SK-N-SH (cell line): ENCODE results near the gene RBCK1. TPM values are rescaled to one million over a fixed set of nuclear protein-coding genes. Genes with fewer than 3 reads are reported as not detected.
A peak's percentile ranks its signal among the peaks of the same experiment; 100 is the strongest.

ENCODE experiments used
- CTCF ChIA-PET: fragments of 300-600, 350-600 bp; formaldehyde crosslinking; extraction: SDS; loops from one replicate; lab custom pipeline; 2021; lab: Yijun Ruan, JAX
- POLR2A ChIA-PET: fragments of 350-600 bp; sonication (Branson Sonifier 250); formaldehyde crosslinking; extraction: SDS; loops from one replicate; lab custom pipeline; 2020; ENCODE audit warnings: antibody characterized with exemption, inconsistent platforms; lab: Yijun Ruan, JAX
- DNase-seq: peaks from one replicate; pipeline ENCODE4 v3.0.0; 2012
- H2AFZ ChIP-seq: fragments of 200-600 bp; sonication (generic); 2 replicates; pipeline ENCODE4 v1.8.1; 2016; ENCODE audit warnings: antibody characterized with exemption, mild to moderate bottlenecking, low read depth
- H3F3A ChIP-seq: fragments of 200-600 bp; sonication (generic); replicated peaks from 2 replicates; pipeline ENCODE3; 2016; ENCODE audit warnings: antibody characterized with exemption, mild to moderate bottlenecking; ENCODE audit not compliant: insufficient read depth
- H3K27ac ChIP-seq, 2 experiments: fragments of 200-500 bp in 1 of 2; fragments of 200-600 bp in 1 of 2; sonication (Bioruptor generic) in 1 of 2; sonication (generic), shearing (Covaris generic) in 1 of 2; 2 replicates each; pipeline versions ENCODE4 v1.5.1 to v1.6.1; 2014 to 2016; ENCODE audit warnings: low read depth in 2 of 2, inconsistent platforms in 1 of 2, low read length in 1 of 2, mild to moderate bottlenecking in 1 of 2, mixed read lengths in 1 of 2
- H3K27me3 ChIP-seq: fragments of 200-600 bp; sonication (generic), shearing (Covaris generic); 2 replicates; pipeline ENCODE4 v1.6.1; 2016; ENCODE audit warnings: mixed run types; ENCODE audit not compliant: insufficient read depth
- H3K36me3 ChIP-seq, 2 experiments: fragments of 200-500 bp in 1 of 2; fragments of 200-600 bp in 1 of 2; sonication (Bioruptor generic) in 1 of 2; sonication (generic) in 1 of 2; replicated peaks in 1 of 2; 2 replicates each; pipeline versions ENCODE3 to v1.5.1; 2014 to 2016; ENCODE audit warnings: low read length in 1 of 2, mild to moderate bottlenecking in 1 of 2; ENCODE audit not compliant: insufficient read depth in 2 of 2, control insufficient read depth in 1 of 2
- H3K4me1 ChIP-seq, 2 experiments: fragments of 200-500 bp in 1 of 2; fragments of 200-600 bp in 1 of 2; sonication (Bioruptor generic) in 1 of 2; sonication (generic), shearing (Covaris generic) in 1 of 2; 2 replicates each; pipeline versions ENCODE4 v1.5.1 to v1.6.1; 2014 to 2016; ENCODE audit warnings: low read depth in 1 of 2, low read length in 1 of 2, mixed run types in 1 of 2; ENCODE audit not compliant: insufficient read depth in 2 of 2, control insufficient read depth in 1 of 2
- H3K4me2 ChIP-seq: fragments of 200-600 bp; sonication (generic), shearing (Covaris generic); 2 replicates; pipeline ENCODE4 v1.6.1; 2017; ENCODE audit warnings: mixed run types
- H3K4me3 ChIP-seq, 2 experiments: fragments of 200-500 bp in 1 of 2; fragments of 200-600 bp in 1 of 2; sonication (Bioruptor generic) in 1 of 2; sonication (generic), shearing (Covaris generic) in 1 of 2; 2 replicates each; pipeline versions ENCODE4 v1.5.1 to v1.8.1; 2014 to 2016; ENCODE audit warnings: low read depth in 2 of 2, inconsistent platforms in 1 of 2, low read length in 1 of 2, mild to moderate bottlenecking in 1 of 2, mixed read lengths in 1 of 2, moderate library complexity in 1 of 2
- H3K79me2 ChIP-seq: fragments of 200-600 bp; sonication (generic); 2 replicates; pipeline ENCODE4 v1.8.1; 2017; ENCODE audit warnings: mild to moderate bottlenecking; ENCODE audit not compliant: insufficient read depth
- H3K9ac ChIP-seq: fragments of 200-600 bp; sonication (generic); 2 replicates; pipeline ENCODE4 v1.6.1; 2017; ENCODE audit warnings: mixed run types
- H3K9me2 ChIP-seq: fragments of 200-600 bp; sonication (generic); 2 replicates; pipeline ENCODE4 v1.6.1; 2017; ENCODE audit warnings: mixed run types
- H3K9me3 ChIP-seq: fragments of 200-600 bp; sonication (generic); 2 replicates; pipeline ENCODE4 v1.6.1; 2017; ENCODE audit warnings: mixed run types, mild to moderate bottlenecking, moderate library complexity
- H4K20me1 ChIP-seq: fragments of 200-600 bp; sonication (generic); 2 replicates; pipeline ENCODE4 v1.6.1; 2017; ENCODE audit warnings: mild to moderate bottlenecking, mixed run types; ENCODE audit not compliant: insufficient read depth
- ELF1 ChIP-seq: IDR thresholded peaks from 2 replicates; pipeline ENCODE4 v1.4.0; 2012
- FOSL2 ChIP-seq: IDR thresholded peaks from 2 replicates; pipeline ENCODE4 v1.4.0; 2012; ENCODE audit warnings: low read depth, mild to moderate bottlenecking, moderate library complexity, borderline replicate concordance
- GABPA ChIP-seq: IDR thresholded peaks from 2 replicates; pipeline ENCODE4 v1.4.0; 2012; ENCODE audit warnings: low read depth, mild to moderate bottlenecking
- IRF3 ChIP-seq: fragments of 150-350 bp; IDR thresholded peaks from 2 replicates; pipeline ENCODE4 v1.6.1; 2016; ENCODE audit warnings: mild to moderate bottlenecking, low read depth, low read length
- JUND ChIP-seq: IDR thresholded peaks from 2 replicates; pipeline ENCODE4 v1.4.0; 2012
- MXI1 ChIP-seq: IDR thresholded peaks from 2 replicates; pipeline ENCODE4 v1.6.1; 2012; ENCODE audit warnings: mild to moderate bottlenecking, low read depth, low read length, improper control_type of control experiment
- PBX3 ChIP-seq: IDR thresholded peaks from 2 replicates; pipeline ENCODE4; 2012
- POLR2AphosphoS5 ChIP-seq: IDR thresholded peaks from 2 replicates; pipeline ENCODE4 v1.6.1; 2012; ENCODE audit warnings: low read depth, low read length
- RAD21 ChIP-seq: IDR thresholded peaks from 2 replicates; pipeline ENCODE4 v1.6.1; 2012; ENCODE audit warnings: mild to moderate bottlenecking, low read length
- RXRA ChIP-seq: IDR thresholded peaks from 2 replicates; pipeline ENCODE4 v1.4.0; 2012; ENCODE audit warnings: low read depth, mild to moderate bottlenecking, borderline replicate concordance
- SIN3A ChIP-seq: IDR thresholded peaks from 2 replicates; pipeline ENCODE4 v1.6.1; 2012; ENCODE audit warnings: low read depth, mild to moderate bottlenecking, low read length, moderate library complexity, borderline replicate concordance
- TAF1 ChIP-seq: IDR thresholded peaks from 2 replicates; pipeline ENCODE4 v1.6.1; 2012; ENCODE audit warnings: low read depth, mild to moderate bottlenecking, low read length, moderate library complexity, borderline replicate concordance
- USF1 ChIP-seq: IDR thresholded peaks from 2 replicates; pipeline ENCODE4 v1.4.0; 2012; ENCODE audit warnings: low read depth, borderline replicate concordance
- YY1 ChIP-seq: IDR thresholded peaks from 2 replicates; pipeline ENCODE4 v1.4.0; 2012; ENCODE audit warnings: low read depth, mild to moderate bottlenecking
- WGBS: methylation state at CpG from one replicate; pipeline ENCODE4 v1.1.6; 2017; ENCODE audit warnings: low lambda C conversion rate; 5-methylcytosine and 5-hydroxymethylcytosine counted together
- polyA plus RNA-seq, 3 experiments: library from polyadenylated mRNA; depleted of rRNA; stranded (reverse); fragments of >200 nt; gene quantifications; 2 replicates each; pipeline ENCODE4 v1.2.3, GENCODE V29; 2012

RBCK1 gene
- polyA plus RNA-seq (2012; rRNA removed): 94.3 and 105 TPM in 2 replicates
- 55.2 and 70.2 TPM in 2 replicates for polyA plus RNA-seq (2012; cell fraction: cytosol; rRNA removed)
- 264 and 271 TPM in 2 replicates for polyA plus RNA-seq (2012; cell fraction: nucleus; rRNA removed)

DNA sequence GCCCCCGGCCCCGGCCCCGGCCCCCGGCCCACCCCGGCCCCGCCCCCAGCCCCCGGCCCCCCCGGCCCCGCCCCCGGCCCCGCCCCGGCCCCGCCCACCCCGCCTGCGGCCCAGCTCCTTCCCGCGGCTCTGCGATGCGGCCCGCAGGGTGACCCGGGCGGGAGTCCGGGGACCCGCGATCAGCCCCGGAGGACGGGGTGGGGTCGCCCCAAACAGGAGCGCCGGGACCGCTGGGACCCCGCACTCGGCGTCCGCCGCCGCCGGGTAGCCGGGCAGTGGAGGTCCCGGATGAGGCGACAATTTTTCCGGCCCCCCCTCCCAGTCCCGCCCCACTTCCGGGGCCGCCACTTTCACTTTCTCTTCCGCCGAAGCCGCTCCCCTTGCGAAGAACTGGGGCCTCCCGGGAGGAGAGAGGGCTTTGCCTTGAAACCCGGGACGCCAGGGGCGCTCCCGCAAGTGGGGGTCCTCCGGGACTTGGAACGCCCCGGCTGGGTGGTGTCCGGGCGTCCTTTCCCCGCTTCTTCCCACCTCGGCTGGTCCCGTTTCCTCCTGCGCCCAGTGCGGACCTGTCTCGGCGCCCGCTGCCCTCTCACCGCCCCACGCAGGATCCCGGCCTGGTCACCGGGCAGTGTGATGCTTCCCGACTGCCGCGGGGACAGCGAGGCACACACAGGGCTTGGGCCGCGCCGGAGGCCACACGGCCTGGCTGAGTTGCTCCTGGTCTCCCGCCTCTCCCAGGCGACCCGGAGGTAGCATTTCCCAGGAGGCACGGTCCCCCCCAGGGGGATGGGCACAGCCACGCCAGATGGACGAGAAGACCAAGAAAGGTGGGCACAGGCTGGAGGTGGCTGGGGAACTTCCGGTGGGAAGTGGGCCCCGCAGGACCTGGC lies at the start of gene RBCK1:
TSS of gene RBCK1 (plus strand) at position 347 of the 890 bp plus-strand sequence. CDS start at position 806, 459 bp downstream.
- Histone ChIP-seq H3F3A (peaks cover 9% of the 10 kb centered on the region), H2AFZ (peak within 1 kb of the TSS; percentile 71), H3K9ac (peak within 1 kb of the TSS; percentile 99), H3K27me3 (no peaks in the 10 kb centered on the region), H3K9me3 (no peaks in the 10 kb centered on the region), H3K27ac (peak within 1 kb of the TSS; percentile 82 to 90), H3K4me2 (peak within 1 kb of the TSS; percentile 98), H3K4me1 (peaks cover 4 to 18% of the 10 kb centered on the region in 2 experiments; a peak in 2 of 4 replicates), H3K36me3 (peaks cover 14 to 37% of the 10 kb centered on the region in 2 experiments), H3K4me3 (peak within 1 kb of the TSS; percentile 86 to 99), H3K9me2 (no peaks in the 10 kb centered on the region), H3K79me2 (peaks cover 50% of the 10 kb centered on the region), H4K20me1 (0 out of 2 replicates have a peak, but pooled peaks cover 3% of the 10 kb centered on the region)
- DNase-seq: peak; percentile 99
- ChIA-PET POLR2A (interaction anchor here (0.6 to 1.4 kb wide), 7 partner anchors 11 to 61 kb away, joined by 3 to 15 read pairs (median 5); partner anchors contain the start of genes NRSN2 and TRIB3), CTCF (interaction anchor here (0.6 to 2.1 kb wide), 10 partner anchors 16 to 331 kb away, joined by 3 to 8 read pairs (median 4); partner anchors contain the start of gene TRIB3)
- WGBS: under 1% methylated on average over 17 of the region's 87 CpGs
- TF ChIP-seq USF1: no peak
- peak; percentile 79 for TF ChIP-seq GABPA
- TF ChIP-seq RXRA: no peak
- TF ChIP-seq YY1: no peak
- peak; percentile 34; the same call in 1 of the 2 replicates for TF ChIP-seq MXI1
- TF ChIP-seq SIN3A: peak; percentile 43; the same call in 1 of the 2 replicates
- TF ChIP-seq ELF1: peak; percentile 58; the same call in 1 of the 2 replicates
- no peak for TF ChIP-seq IRF3
- no peak for TF ChIP-seq RAD21
- TF ChIP-seq POLR2AphosphoS5: peak; percentile 55; the same call in 1 of the 2 replicates
- TF ChIP-seq TAF1: peak; percentile 60
- no peak for TF ChIP-seq PBX3
- no peak for TF ChIP-seq FOSL2
- no peak for TF ChIP-seq JUND
